Measurements from ENCODE around the gene ELAVL1. TPM values are rescaled to one million over a fixed set of nuclear protein-coding genes. Genes with fewer than 3 reads are reported as not detected.

Gene ELAVL1
- total and polyA plus RNA-seq, 9 of the 15 experiments (the other 6 are each of a cell fraction or from before 2014, with no cell fraction given): 4.3 to 172 (median 69.2) TPM

DNA sequence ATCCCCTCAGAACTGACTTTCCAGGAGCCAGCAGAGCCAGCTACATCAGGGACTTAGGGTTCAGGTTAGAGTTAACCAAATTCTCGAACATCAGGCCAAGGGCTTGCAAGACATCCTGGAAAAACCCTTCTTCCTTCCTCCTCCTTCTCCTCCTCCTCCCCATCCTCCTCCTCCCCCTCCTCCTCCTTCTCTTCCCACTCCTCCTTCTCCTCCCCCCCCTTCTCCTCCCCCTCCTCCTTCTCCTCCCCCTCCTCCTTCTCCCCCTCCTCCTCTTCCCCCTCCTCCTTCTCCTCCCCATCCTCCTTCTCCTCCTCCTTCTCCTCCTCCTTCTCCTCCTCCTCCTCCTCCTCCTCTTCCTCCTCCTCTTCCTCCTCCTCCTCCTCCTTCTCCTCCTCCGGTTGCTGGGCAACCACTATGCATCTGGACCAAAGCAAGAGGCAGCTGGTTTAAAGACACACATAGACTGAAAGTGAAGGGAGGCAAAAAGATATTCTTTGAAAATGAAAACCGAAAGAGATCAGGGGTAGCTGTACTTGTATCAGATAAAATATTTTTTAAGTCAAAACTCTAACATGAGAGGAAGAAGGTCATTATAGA, 41.2 kb upstream of the ELAVL1 start (continued):
- TF ChIP-seq, protein P1, sequence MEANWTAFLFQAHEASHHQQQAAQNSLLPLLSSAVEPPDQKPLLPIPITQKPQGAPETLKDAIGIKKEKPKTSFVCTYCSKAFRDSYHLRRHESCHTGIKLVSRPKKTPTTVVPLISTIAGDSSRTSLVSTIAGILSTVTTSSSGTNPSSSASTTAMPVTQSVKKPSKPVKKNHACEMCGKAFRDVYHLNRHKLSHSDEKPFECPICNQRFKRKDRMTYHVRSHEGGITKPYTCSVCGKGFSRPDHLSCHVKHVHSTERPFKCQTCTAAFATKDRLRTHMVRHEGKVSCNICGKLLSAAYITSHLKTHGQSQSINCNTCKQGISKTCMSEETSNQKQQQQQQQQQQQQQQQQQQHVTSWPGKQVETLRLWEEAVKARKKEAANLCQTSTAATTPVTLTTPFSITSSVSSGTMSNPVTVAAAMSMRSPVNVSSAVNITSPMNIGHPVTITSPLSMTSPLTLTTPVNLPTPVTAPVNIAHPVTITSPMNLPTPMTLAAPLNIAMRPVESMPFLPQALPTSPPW (CRISPR knock-in tag; IDR thresholded peaks at IDR 0.05): 0 out of 2 replicates have a peak, but pooled peaks have one; percentile 14
- TF ChIP-seq ZNF263 (CRISPR knock-in tag; IDR thresholded peaks at IDR 0.05; ENCODE audit: borderline replicate concordance) (peak; percentile 97), NR2F6 (CRISPR knock-in tag; IDR thresholded peaks at IDR 0.05) (no peak), RBM39 (optimal IDR thresholded peaks at IDR 0.05; ENCODE audit: low read depth, low read length) (no peak), SIN3B (IDR thresholded peaks at IDR 0.05; ENCODE audit: low read depth) (no peak), ZNF75A (CRISPR knock-in tag; IDR thresholded peaks at IDR 0.05) (no peak), HOXB6 (CRISPR knock-in tag; IDR thresholded peaks at IDR 0.05; ENCODE audit: borderline replicate concordance) (no peak)
- TF ChIP-seq, protein P2, sequence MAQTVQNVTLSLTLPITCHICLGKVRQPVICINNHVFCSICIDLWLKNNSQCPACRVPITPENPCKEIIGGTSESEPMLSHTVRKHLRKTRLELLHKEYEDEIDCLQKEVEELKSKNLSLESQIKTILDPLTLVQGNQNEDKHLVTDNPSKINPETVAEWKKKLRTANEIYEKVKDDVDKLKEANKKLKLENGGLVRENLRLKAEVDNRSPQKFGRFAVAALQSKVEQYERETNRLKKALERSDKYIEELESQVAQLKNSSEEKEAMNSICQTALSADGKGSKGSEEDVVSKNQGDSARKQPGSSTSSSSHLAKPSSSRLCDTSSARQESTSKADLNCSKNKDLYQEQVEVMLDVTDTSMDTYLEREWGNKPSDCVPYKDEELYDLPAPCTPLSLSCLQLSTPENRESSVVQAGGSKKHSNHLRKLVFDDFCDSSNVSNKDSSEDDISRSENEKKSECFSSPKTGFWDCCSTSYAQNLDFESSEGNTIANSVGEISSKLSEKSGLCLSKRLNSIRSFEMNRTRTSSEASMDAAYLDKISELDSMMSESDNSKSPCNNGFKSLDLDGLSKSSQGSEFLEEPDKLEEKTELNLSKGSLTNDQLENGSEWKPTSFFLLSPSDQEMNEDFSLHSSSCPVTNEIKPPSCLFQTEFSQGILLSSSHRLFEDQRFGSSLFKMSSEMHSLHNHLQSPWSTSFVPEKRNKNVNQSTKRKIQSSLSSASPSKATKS (CRISPR knock-in tag; IDR thresholded peaks at IDR 0.05): no peak
